B cell (primary cell): Measurements from ENCODE around the gene ZNF507. TPM values are rescaled to one million over a fixed set of nuclear protein-coding genes. Genes with fewer than 3 reads are reported as not detected.

Source experiments
- ATAC-seq: fragments of 200-7000 bp; cut with Tn5 transposase; one replicate; pipeline ENCODE4 v1.10.0; 2021; ENCODE audit warnings: low read depth, mild to moderate bottlenecking, moderate number of reproducible peaks, moderate library complexity
- CTCF ChIA-PET: fragments of 350-600 bp; sonication (Branson Sonifier 250); formaldehyde crosslinking; loops from one replicate; lab custom pipeline; 2021; ENCODE audit warnings: antibody characterized with exemption, inconsistent platforms; lab: Charles Lee
- POLR2A ChIA-PET: fragments of 350-600 bp; sonication (Branson Sonifier 250); formaldehyde crosslinking; loops from one replicate; lab custom pipeline; 2021; ENCODE audit warnings: antibody characterized with exemption; lab: Charles Lee
- DNase-seq: peaks from one replicate; pipeline ENCODE4 v3.0.0; 2013
- H2AFZ ChIP-seq: 2 replicates; pipeline ENCODE4 v1.6.1; 2012; ENCODE audit warnings: mild to moderate bottlenecking, low read depth, low read length; ENCODE audit not compliant: insufficient read depth, poor library complexity, severe bottlenecking
- H3K27ac ChIP-seq, 2 donors: 1 replicate in 1 of 2; 2 replicates in 1 of 2; pipeline ENCODE4 v1.5.1; 2012 to 2013; ENCODE audit warnings: low read length in 2 of 2, mild to moderate bottlenecking in 2 of 2, moderate library complexity in 1 of 2
- H3K27me3 ChIP-seq, 4 experiments: fragments of 200-600 bp in 1 of 4; sonication (generic) in 1 of 4; replicated peaks in 1 of 4; 1 replicate in 2 of 4; 2 replicates in 2 of 4; pipeline versions ENCODE4 v1.6.1 to v1.7.0; 2013 to 2016; ENCODE audit warnings: low read length in 3 of 4, mild to moderate bottlenecking in 2 of 4, mixed read lengths in 1 of 4, moderate library complexity in 1 of 4; ENCODE audit not compliant: insufficient read depth in 4 of 4, control insufficient read depth in 3 of 4; ENCODE audit errors: control extremely low read depth in 1 of 4
- H3K36me3 ChIP-seq, 2 experiments: replicated peaks in 1 of 2; 1 replicate in 1 of 2; 2 replicates in 1 of 2; pipeline versions ENCODE4 v1.6.1 to v1.7.1; 2013; ENCODE audit warnings: low read length in 1 of 2; ENCODE audit not compliant: insufficient read depth in 2 of 2, control insufficient read depth in 1 of 2; ENCODE audit errors: control extremely low read depth in 1 of 2, extremely low read depth in 1 of 2
- H3K4me1 ChIP-seq, 2 donors: fragments of 200-600 bp in 1 of 2; sonication (generic) in 1 of 2; 1 replicate in 1 of 2; 2 replicates in 1 of 2; pipeline versions ENCODE4 v1.5.1 to v1.6.1; 2013 to 2017; ENCODE audit warnings: low read length in 2 of 2; ENCODE audit not compliant: control insufficient read depth in 2 of 2, insufficient read depth in 2 of 2
- H3K4me2 ChIP-seq: replicated peaks from 2 replicates; pipeline ENCODE3; 2012; ENCODE audit warnings: mild to moderate bottlenecking, low read depth, low read length; ENCODE audit not compliant: poor library complexity, severe bottlenecking
- H3K4me3 ChIP-seq, 5 experiments: fragments of 200-600 bp in 1 of 5; sonication (generic) in 1 of 5; 1 replicate in 3 of 5; 2 replicates in 2 of 5; pipeline versions ENCODE4 v1.5.1 to v1.7.0; 2011 to 2016; ENCODE audit warnings: low read length in 4 of 5, mild to moderate bottlenecking in 4 of 5, low read depth in 2 of 5, control low read depth in 1 of 5, moderate library complexity in 1 of 5; ENCODE audit not compliant: insufficient read depth in 1 of 5; ENCODE audit errors: control extremely low read depth in 1 of 5, extremely low read depth in 1 of 5
- H3K79me2 ChIP-seq: fragments of 200-600 bp; sonication (generic); one replicate; pipeline ENCODE4 v1.6.0; 2016; ENCODE audit warnings: low read length; ENCODE audit not compliant: control insufficient read depth, insufficient read depth
- H3K9ac ChIP-seq: fragments of 200-600 bp; sonication (generic); 2 replicates; pipeline ENCODE4 v1.6.1; 2017; ENCODE audit warnings: mild to moderate bottlenecking, low read length, moderate library complexity
- H3K9me3 ChIP-seq, 3 donors: one replicate each; pipeline versions ENCODE4 v1.6.1 to v1.7.1; 2013; ENCODE audit warnings: low read length in 2 of 3; ENCODE audit not compliant: control insufficient read depth in 2 of 3, insufficient read depth in 1 of 3; ENCODE audit errors: control extremely low read depth in 1 of 3
- H4K20me1 ChIP-seq: 2 replicates; pipeline ENCODE4 v1.6.0; 2012; ENCODE audit warnings: mild to moderate bottlenecking, low read length; ENCODE audit not compliant: insufficient read depth, control insufficient read depth, poor library complexity, severe bottlenecking
- H3K27ac Mint-ChIP-seq: one replicate; pipeline ENCODE4 v1.8.0; 2021; ENCODE audit warnings: mixed read lengths
- H3K27me3 Mint-ChIP-seq: one replicate; pipeline ENCODE4 v1.8.0; 2021; ENCODE audit warnings: mixed read lengths
- H3K4me1 Mint-ChIP-seq: one replicate; pipeline ENCODE4 v1.8.0; 2021; ENCODE audit warnings: mixed read lengths
- H3K4me3 Mint-ChIP-seq: one replicate; pipeline ENCODE4 v1.8.0; 2021; ENCODE audit warnings: mixed read lengths
- H3K9me3 Mint-ChIP-seq: one replicate; pipeline ENCODE4 v1.8.0; 2022; ENCODE audit warnings: mixed read lengths; ENCODE audit not compliant: insufficient read depth
- CTCF ChIP-seq: fragments of 200-600 bp; IDR thresholded peaks from one replicate; pipeline ENCODE4 v1.8.0; 2022; ENCODE audit warnings: antibody characterized with exemption, mild to moderate bottlenecking
- EZH2 ChIP-seq: IDR thresholded peaks from 2 replicates; pipeline ENCODE4 v1.6.1; 2012; ENCODE audit warnings: borderline replicate concordance, low read depth, mild to moderate bottlenecking, moderate library complexity, low read length; ENCODE audit not compliant: insufficient read depth, poor library complexity, severe bottlenecking
- WGBS: methylation state at CpG from one replicate; pipeline ENCODE4 v1.1.5; 2013; ENCODE audit warnings: missing lambda C conversion rate; ENCODE audit not compliant: insufficient coverage; 5-methylcytosine and 5-hydroxymethylcytosine counted together
- intact Hi-C: fragments of 100-400 bp; cut with micrococcal nuclease; formaldehyde crosslinking; loops from one replicate; pipeline ENCODE4 v1.10.0; 2022
- polyA plus RNA-seq: library from polyadenylated mRNA; depleted of rRNA; stranded (reverse); fragments of >200 nt; gene quantifications from 2 replicates; pipeline ENCODE4 v1.2.3, GENCODE V29; 2012
- total RNA-seq, 2 donors: library from RNA; stranded (reverse); fragments of 120-200 nt in 1 of 2; gene quantifications; 1 replicate in 1 of 2; 2 replicates in 1 of 2; pipeline versions ENCODE4 v1.2.3 to v1.2.4, GENCODE V29; 2013 to 2022

The ZNF507 gene
- total and polyA plus RNA-seq, 2 donors (not counting 1 experiment from before 2014, with no cell fraction given): 13.6 to 38.6 TPM

GRCh38 chr19:32437096-32437495 is 91.7 kb downstream of the ZNF507 start:
- CTCF ChIA-PET: no interaction called here
- no peak overlapping the region for H3K27ac ChIP-seq
- no peaks in the 10 kb centered on the region for H3K4me1 ChIP-seq
- H3K4me3 ChIP-seq: no peak overlapping the region
- peaks cover 0 to 14% of the 10 kb centered on the region in 2 experiments for H3K36me3 ChIP-seq
- no peaks in the 10 kb centered on the region for H3K27me3 Mint-ChIP-seq
- H3K27me3 ChIP-seq: no peaks in the 10 kb centered on the region
- ATAC-seq: no peak
- H3K9me3 Mint-ChIP-seq: no peaks in the 10 kb centered on the region
- H3K4me2 ChIP-seq: no peak overlapping the region
- POLR2A ChIA-PET: no interaction called here
- H4K20me1 ChIP-seq: no peaks in the 10 kb centered on the region
- WGBS: no CpG with 5 or more reads among the region's 1 CpG
- H2AFZ ChIP-seq: no peak overlapping the region
- intact Hi-C loops: no loop called here
- no peak overlapping the region for H3K4me3 Mint-ChIP-seq
- no peaks in the 10 kb centered on the region for H3K79me2 ChIP-seq
- H3K4me1 Mint-ChIP-seq: no peaks in the 10 kb centered on the region
- H3K27ac Mint-ChIP-seq: no peak overlapping the region
- H3K9me3 ChIP-seq: no peaks in the 10 kb centered on the region
- no peak overlapping the region for H3K9ac ChIP-seq
- no peak for DNase-seq
- no peak for TF ChIP-seq CTCF
- TF ChIP-seq EZH2: no peak

Other genes with a start within 250 kb of the ZNF507 start
- gene DPY19L3, start 60.2 kb downstream of the ZNF507 start, total RNA-seq: 33.3 and 40.0 TPM in 2 replicates
- gene DPY19L3, start 60.2 kb downstream of the ZNF507 start, polyA plus RNA-seq: 14.0 and 24.9 TPM in 2 replicates
- 39.5 and 43.2 TPM in 2 replicates for gene PDCD5, start 235.6 kb downstream of the ZNF507 start, total RNA-seq
- gene PDCD5, start 235.6 kb downstream of the ZNF507 start, polyA plus RNA-seq: 34.8 and 57.8 TPM in 2 replicates